C4-2B (cell line): ENCODE results near the gene COL4A2.

Source experiments
- H3K27ac ChIP-seq: fragments of 450-650 bp; 2 replicates; pipeline ENCODE4 v1.5.1; 2017
- ZFX ChIP-seq: fragments of 450-650 bp; IDR thresholded peaks from 2 replicates; pipeline ENCODE4 v1.6.1; 2017
- TF ChIP-seq, protein P1 (sequence below): fragments of 450-650 bp; conservative IDR thresholded peaks from 2 replicates; pipeline ENCODE4 v1.5.1; 2017; ENCODE audit warnings: mild to moderate bottlenecking

Gene COL4A2

GRCh38 chr13:110478405-110479214 is 171.5 kb downstream of the COL4A2 start:
- H3K27ac ChIP-seq, result no peak overlapping the region
- TF ChIP-seq, protein P1, sequence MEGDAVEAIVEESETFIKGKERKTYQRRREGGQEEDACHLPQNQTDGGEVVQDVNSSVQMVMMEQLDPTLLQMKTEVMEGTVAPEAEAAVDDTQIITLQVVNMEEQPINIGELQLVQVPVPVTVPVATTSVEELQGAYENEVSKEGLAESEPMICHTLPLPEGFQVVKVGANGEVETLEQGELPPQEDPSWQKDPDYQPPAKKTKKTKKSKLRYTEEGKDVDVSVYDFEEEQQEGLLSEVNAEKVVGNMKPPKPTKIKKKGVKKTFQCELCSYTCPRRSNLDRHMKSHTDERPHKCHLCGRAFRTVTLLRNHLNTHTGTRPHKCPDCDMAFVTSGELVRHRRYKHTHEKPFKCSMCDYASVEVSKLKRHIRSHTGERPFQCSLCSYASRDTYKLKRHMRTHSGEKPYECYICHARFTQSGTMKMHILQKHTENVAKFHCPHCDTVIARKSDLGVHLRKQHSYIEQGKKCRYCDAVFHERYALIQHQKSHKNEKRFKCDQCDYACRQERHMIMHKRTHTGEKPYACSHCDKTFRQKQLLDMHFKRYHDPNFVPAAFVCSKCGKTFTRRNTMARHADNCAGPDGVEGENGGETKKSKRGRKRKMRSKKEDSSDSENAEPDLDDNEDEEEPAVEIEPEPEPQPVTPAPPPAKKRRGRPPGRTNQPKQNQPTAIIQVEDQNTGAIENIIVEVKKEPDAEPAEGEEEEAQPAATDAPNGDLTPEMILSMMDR, result no peak
- no peak for TF ChIP-seq ZFX

DNA sequence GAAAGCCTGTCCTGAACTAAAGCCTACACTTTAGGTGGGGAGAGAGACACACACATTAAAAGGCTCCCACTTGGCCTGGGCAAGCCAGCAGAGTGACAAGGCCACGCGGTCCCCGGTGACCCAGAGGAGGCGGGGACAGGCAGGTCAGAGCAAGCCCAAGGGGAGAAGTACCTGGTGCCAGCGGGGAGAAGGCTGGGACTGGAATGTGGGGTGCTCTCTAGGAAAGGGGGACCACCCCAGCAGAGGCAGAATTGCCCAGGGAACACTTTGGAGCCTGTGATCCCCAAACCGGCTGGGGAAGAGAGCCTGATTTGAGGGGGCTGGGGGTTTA is 172.1 kb downstream of the COL4A2 start:
- H3K27ac ChIP-seq, result no peak overlapping the region
- TF ChIP-seq ZFX, result no peak
- TF ChIP-seq, protein P1, result no peak

DNA sequence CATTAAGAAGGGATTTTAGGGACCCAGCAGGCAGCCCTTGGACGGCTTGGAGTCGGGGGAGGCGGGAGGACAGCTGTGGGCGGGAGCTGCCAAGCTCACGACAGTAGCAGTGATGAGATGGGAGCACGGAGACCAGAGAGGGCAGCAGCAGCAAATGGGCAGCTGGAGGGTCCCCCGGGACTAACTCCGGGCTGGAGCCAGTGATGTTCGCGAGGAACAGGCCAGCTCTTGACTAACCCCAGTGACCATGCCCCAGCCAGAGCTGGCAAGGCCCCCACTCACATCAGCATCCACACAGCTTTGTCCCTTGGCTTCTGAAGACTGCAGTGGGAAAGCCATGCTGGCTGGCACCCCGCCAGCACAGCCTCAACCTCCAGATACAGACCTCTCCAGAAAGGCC is 172.6 kb downstream of the COL4A2 start:
- no peak for TF ChIP-seq ZFX
- TF ChIP-seq, protein P1, result no peak
- H3K27ac ChIP-seq, result no peak overlapping the region

- TF ChIP-seq, protein P1, result no peak
- no peak for TF ChIP-seq ZFX
Observed at GRCh38 chr13:110480161-110480560, 173.1 kb downstream of the COL4A2 start.

DNA sequence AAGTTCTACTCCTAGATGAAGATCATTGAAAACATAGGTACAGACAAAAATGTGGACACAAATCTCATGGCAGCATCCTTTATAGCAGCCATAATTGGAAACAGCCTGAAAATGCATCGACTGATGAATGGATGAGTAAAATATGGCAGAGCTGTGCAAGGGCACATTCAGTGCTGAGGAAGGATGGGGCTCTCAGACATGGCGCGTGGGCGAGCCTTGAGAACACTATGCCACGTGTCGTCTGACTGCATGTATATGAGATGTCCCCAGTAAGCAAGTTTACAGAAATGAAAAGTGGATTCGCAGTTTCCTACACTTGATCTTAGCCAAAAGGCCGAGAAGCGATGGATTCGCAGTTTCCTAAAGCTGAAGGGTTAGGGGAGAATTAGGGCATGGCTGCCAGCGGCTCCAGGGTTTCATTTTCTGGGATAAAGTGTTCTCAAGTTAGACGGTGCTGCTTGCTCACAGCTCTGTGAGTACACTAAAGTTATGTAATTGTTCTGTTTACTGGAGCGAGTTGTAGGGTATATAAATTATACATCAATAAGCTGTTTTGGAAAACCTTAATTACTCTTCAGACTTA is 176.4 kb downstream of the COL4A2 start:
- TF ChIP-seq, protein P1, result no peak
- TF ChIP-seq ZFX, result no peak

More at GRCh38 chr13:110480161-110480560, 173.1 kb downstream of the COL4A2 start:
- no peak overlapping the region for H3K27ac ChIP-seq

GRCh38 chr13:110484290-110485048 is 177.4 kb downstream of the COL4A2 start:
- TF ChIP-seq ZFX, result no peak
- TF ChIP-seq, protein P1, result no peak
- H3K27ac ChIP-seq, result no peak overlapping the region

More for the DNA sequence above, 176.4 kb downstream of the COL4A2 start:
- H3K27ac ChIP-seq, result no peak overlapping the region

DNA sequence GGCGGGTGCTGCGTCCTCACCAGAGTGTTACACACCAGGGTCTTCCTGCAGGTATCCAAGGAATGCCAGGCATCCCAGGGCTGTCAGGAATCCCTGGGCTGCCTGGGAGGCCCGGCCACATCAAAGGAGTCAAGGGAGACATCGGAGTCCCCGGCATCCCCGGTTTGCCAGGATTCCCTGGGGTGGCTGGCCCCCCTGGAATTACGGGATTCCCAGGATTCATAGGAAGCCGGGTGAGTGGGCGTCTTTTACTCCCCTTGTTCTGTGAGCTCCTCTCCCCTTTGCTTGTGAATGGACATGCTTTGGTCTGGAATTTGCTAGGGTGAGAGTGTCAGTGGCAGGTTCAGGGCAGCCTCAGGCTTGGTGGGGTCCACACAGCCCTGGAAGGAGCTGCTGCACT is 178.5 kb downstream of the COL4A2 start:
- no peak overlapping the region for H3K27ac ChIP-seq
- TF ChIP-seq, protein P1, result no peak
